Activated T-helper 1 cell treated with Interleukin-2 at 50 U/mL for 16 hours (primary cell): Measurements from ENCODE around the gene DUS2.

Experiments used
- DNase-seq: peaks from one replicate; pipeline ENCODE4 v3.0.0-alpha.2; 2020; ENCODE audit warnings: low read depth

Gene DUS2

GRCh38 chr16:68077866-68078700 lies 55.0 kb downstream of the DUS2 start:
- no peak for DNase-seq

GRCh38 chr16:68078701-68079375 lies 55.8 kb downstream of the DUS2 start:
- DNase-seq: no peak

GRCh38 chr16:68079376-68079625 lies 56.2 kb downstream of the DUS2 start:
- DNase-seq: no peak

- peak; percentile 61 for DNase-seq
Observed at GRCh38 chr16:68079626-68080344, 56.7 kb downstream of the DUS2 start.

- no peak for DNase-seq
Observed at GRCh38 chr16:68081861-68082628, 59.0 kb downstream of the DUS2 start.

GRCh38 chr16:68082629-68083238 lies 59.6 kb downstream of the DUS2 start:
- DNase-seq: no peak

GRCh38 chr16:68083239-68083781 lies 60.2 kb downstream of the DUS2 start:
- no peak for DNase-seq

- DNase-seq: no peak
Observed at GRCh38 chr16:68083861-68084503, 60.9 kb downstream of the DUS2 start.

GRCh38 chr16:68084504-68085258 lies 61.6 kb downstream of the DUS2 start:
- peak; percentile 75 for DNase-seq

GRCh38 chr16:68085259-68086071 lies 62.4 kb downstream of the DUS2 start, which contains the start of gene NFATC3:
Gene NFATC3 (plus strand): TSS chr16:68085370. CDS start chr16:68085682, 312 bp downstream.
- DNase-seq: peak; percentile 99

- DNase-seq: no peak
Observed at GRCh38 chr16:68086336-68086841, 63.3 kb downstream of the DUS2 start.

GRCh38 chr16:68086860-68087268 lies 63.8 kb downstream of the DUS2 start:
- DNase-seq: no peak

- DNase-seq: no peak
Observed at GRCh38 chr16:68087688-68088087, 64.6 kb downstream of the DUS2 start.

- no peak for DNase-seq
Observed at GRCh38 chr16:68088130-68088972, 65.3 kb downstream of the DUS2 start.

- no peak for DNase-seq
Observed at GRCh38 chr16:68089067-68089466, 66.0 kb downstream of the DUS2 start.

- no peak for DNase-seq
Observed at GRCh38 chr16:68090130-68090529, 67.0 kb downstream of the DUS2 start.

- DNase-seq: no peak
Observed at GRCh38 chr16:68090533-68090932, 67.4 kb downstream of the DUS2 start.
